Astrocyte of the cerebellum (primary cell): Measurements from ENCODE around the gene LONRF2.
"Not testable (repeated sequence)": the region's sequence is repeated elsewhere in the genome, so short reads cannot be mapped to it uniquely, and the experiment has no call there.

Experiments
- DNase-seq: peaks from one replicate; pipeline ENCODE4 v3.0.0-alpha.2; 2011; ENCODE audit warnings: low read depth
- H3K4me3 ChIP-seq: 2 replicates; pipeline ENCODE4 v1.5.1; 2011; ENCODE audit warnings: mild to moderate bottlenecking, low read depth, low read length, moderate library complexity
- CTCF ChIP-seq: IDR thresholded peaks from 2 replicates; pipeline ENCODE4 v1.5.1; 2012; ENCODE audit warnings: low read length, low read depth, moderate library complexity, mild to moderate bottlenecking; ENCODE audit errors: missing control alignments
- in situ Hi-C: cut with HindIII; loops from 2 replicates; pipeline ENCODE4 v1.10.0; 2017; ENCODE audit warnings: low sequenced_read_pairs

The LONRF2 gene

GRCh38 chr2:100252811-100253698, 69.2 kb downstream of the LONRF2 start:
- TF ChIP-seq CTCF: no peak
- no peak for DNase-seq
- in situ Hi-C loops: no loop called here
- no peak overlapping the region for H3K4me3 ChIP-seq

- no peak for TF ChIP-seq CTCF
- no peak for DNase-seq
- no peak overlapping the region for H3K4me3 ChIP-seq
- in situ Hi-C loops: no loop called here
Observed at GRCh38 chr2:100250645-100251044, 71.7 kb downstream of the LONRF2 start.

- in situ Hi-C loops: no loop called here
- DNase-seq: no peak
- no peak for TF ChIP-seq CTCF
- no peak overlapping the region for H3K4me3 ChIP-seq
Observed at GRCh38 chr2:100248971-100249370, 73.3 kb downstream of the LONRF2 start.

GRCh38 chr2:100248556-100248955, 73.7 kb downstream of the LONRF2 start:
- in situ Hi-C loops, DNase-seq, H3K4me3 ChIP-seq: not testable (repeated sequence)

GRCh38 chr2:100248044-100248330, 74.3 kb downstream of the LONRF2 start:
- no peak overlapping the region for H3K4me3 ChIP-seq
- in situ Hi-C loops: no loop called here
- no peak for TF ChIP-seq CTCF
- DNase-seq: no peak

GRCh38 chr2:100247256-100248043, 74.9 kb downstream of the LONRF2 start:
- TF ChIP-seq CTCF: no peak
- no peak overlapping the region for H3K4me3 ChIP-seq
- no peak for DNase-seq
- in situ Hi-C loops: no loop called here
